ENCODE results near the gene SPAG16.

SPAG16 gene

DNA sequence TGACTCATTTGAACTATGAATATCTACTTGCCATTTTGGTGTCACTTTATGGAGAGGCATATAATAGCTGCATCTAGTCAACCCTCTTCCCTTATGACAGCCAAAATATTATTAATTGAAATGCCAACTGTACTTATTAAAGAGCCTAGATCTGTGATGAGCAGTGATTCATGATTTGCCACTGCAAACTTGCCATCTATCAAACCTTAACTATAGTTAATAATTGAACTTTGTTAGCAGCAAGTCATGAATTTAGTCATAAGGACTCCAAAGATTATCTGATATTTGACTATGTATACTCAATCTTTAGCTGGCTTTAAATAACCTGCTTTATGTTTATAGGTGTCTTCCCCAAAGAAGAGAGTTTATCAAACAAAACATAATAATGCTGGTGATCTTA, 1010.2 kb downstream of the SPAG16 start:
- H3K27ac ChIP-seq (replicated peaks) = no peak overlapping the region
- TF ChIP-seq POLR2AphosphoS5 (IDR thresholded peaks at IDR 0.05; ENCODE audit: low read depth) (no peak), CTCF (IDR thresholded peaks at IDR 0.05; ENCODE audit: insufficient read depth, low read length) (no peak), SPI1 (IDR thresholded peaks at IDR 0.05; ENCODE audit: borderline replicate concordance, low read depth) (no peak), REST (IDR thresholded peaks at IDR 0.05; ENCODE audit: insufficient replicate concordance, low read depth) (no peak), GABPA (IDR thresholded peaks at IDR 0.05; ENCODE audit: low read depth) (no peak)
- no peak for DNase-seq (ENCODE audit: low read depth in 1 of 2, low spot score in 1 of 2)
- no peaks in the 10 kb centered on the region for H3K27me3 ChIP-seq (ENCODE audit: insufficient read depth, poor library complexity, severe bottlenecking)
- H3K4me3 ChIP-seq (replicated peaks; ENCODE audit: insufficient read depth, low read length) = no peak overlapping the region

DNA sequence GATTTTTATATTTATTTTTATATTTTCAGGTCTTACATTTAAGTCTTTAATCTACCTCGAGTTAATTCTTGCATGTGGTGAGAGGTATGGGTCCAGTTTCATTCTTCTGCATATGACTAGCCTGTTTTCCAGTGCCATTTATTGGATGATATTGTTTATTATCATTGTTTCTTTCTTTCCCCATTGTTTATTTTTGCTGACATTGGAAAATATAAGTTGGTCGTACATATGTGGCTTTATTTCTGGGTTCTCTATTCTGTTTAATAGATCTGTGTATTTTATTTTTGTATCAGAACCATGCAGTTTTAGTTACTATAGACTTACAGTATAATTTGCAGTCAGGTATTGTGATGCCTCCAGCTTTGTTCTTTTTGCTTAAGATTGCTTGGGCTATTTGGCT, 1013.2 kb downstream of the SPAG16 start:
- H3K4me3 ChIP-seq (replicated peaks; ENCODE audit: insufficient read depth, low read length) = no peak overlapping the region
- H3K27ac ChIP-seq (replicated peaks) = no peak overlapping the region
- no peak for DNase-seq (ENCODE audit: low read depth in 1 of 2, low spot score in 1 of 2)
- H3K27me3 ChIP-seq (ENCODE audit: insufficient read depth, poor library complexity, severe bottlenecking) = no peaks in the 10 kb centered on the region
- no peak for TF ChIP-seq GABPA (IDR thresholded peaks at IDR 0.05; ENCODE audit: low read depth)
- TF ChIP-seq POLR2AphosphoS5 (IDR thresholded peaks at IDR 0.05; ENCODE audit: low read depth) = no peak
- no peak for TF ChIP-seq REST (IDR thresholded peaks at IDR 0.05; ENCODE audit: insufficient replicate concordance, low read depth)
- no peak for TF ChIP-seq CTCF (IDR thresholded peaks at IDR 0.05; ENCODE audit: insufficient read depth, low read length)
- TF ChIP-seq SPI1 (IDR thresholded peaks at IDR 0.05; ENCODE audit: borderline replicate concordance, low read depth) = no peak

DNA sequence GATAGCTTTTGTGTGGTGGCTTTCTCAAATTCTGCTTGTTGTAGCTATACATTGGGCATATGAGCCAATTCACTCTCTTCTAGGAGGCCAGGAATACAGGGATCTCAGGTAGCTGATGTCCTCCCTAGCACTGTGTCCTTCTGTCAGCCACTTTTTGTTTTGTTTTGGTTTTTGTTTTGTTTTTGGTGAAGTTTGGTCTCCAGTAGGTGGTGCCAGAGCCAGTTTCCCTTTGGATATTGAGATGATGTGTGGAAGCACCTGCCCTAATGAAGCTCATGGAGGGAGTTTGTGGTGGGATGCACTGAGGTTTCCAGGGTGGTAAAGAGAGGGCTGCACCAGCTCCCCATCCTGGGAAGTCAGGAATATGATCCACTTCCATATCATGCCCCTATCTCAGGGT, 1026.1 kb downstream of the SPAG16 start:
- Histone ChIP-seq H3K4me3 (replicated peaks; ENCODE audit: insufficient read depth, low read length) (no peak overlapping the region), H3K27me3 (ENCODE audit: insufficient read depth, poor library complexity, severe bottlenecking) (no peaks in the 10 kb centered on the region), H3K27ac (replicated peaks) (no peak overlapping the region)
- no peak for TF ChIP-seq CTCF (IDR thresholded peaks at IDR 0.05; ENCODE audit: insufficient read depth, low read length)
- no peak for TF ChIP-seq POLR2AphosphoS5 (IDR thresholded peaks at IDR 0.05; ENCODE audit: low read depth)
- no peak for TF ChIP-seq GABPA (IDR thresholded peaks at IDR 0.05; ENCODE audit: low read depth)
- TF ChIP-seq SPI1 (IDR thresholded peaks at IDR 0.05; ENCODE audit: borderline replicate concordance, low read depth) = no peak
- no peak for TF ChIP-seq REST (IDR thresholded peaks at IDR 0.05; ENCODE audit: insufficient replicate concordance, low read depth)
- DNase-seq (ENCODE audit: low read depth in 1 of 2, low spot score in 1 of 2) = no peak

All from HL-60 (cell line).